Trophoblast cell (in vitro differentiated cells and primary cell): ENCODE results near the gene ZNF217.
A peak's percentile ranks its signal among the peaks of the same experiment; 100 is the strongest.
"Not testable (repeated sequence)": the region's sequence is repeated elsewhere in the genome, so short reads cannot be mapped to it uniquely, and the experiment has no call there.

ENCODE experiments used
- DNase-seq, 2 donors: peaks; one replicate each; pipeline ENCODE4 v3.0.0-alpha.2; 2016
- H2AFZ ChIP-seq: 2 replicates; pipeline ENCODE4 v1.6.1; 2013; ENCODE audit warnings: low read length, moderate library complexity, mild to moderate bottlenecking; ENCODE audit not compliant: insufficient read depth, poor library complexity
- H2AK5ac ChIP-seq: 2 replicates; pipeline ENCODE4 v1.6.1; 2013; ENCODE audit warnings: mild to moderate bottlenecking, low read length
- H2BK120ac ChIP-seq: 2 replicates; pipeline ENCODE4 v1.6.1; 2013; ENCODE audit warnings: low read length, mild to moderate bottlenecking, moderate library complexity; ENCODE audit not compliant: insufficient read depth, poor library complexity
- H2BK12ac ChIP-seq: 2 replicates; pipeline ENCODE4 v1.6.1; 2013; ENCODE audit warnings: mild to moderate bottlenecking, low read length, moderate library complexity
- H2BK5ac ChIP-seq: 2 replicates; pipeline ENCODE4 v1.6.1; 2013; ENCODE audit warnings: low read length, low read depth, moderate library complexity, mild to moderate bottlenecking; ENCODE audit not compliant: poor library complexity
- H3K14ac ChIP-seq: 2 replicates; pipeline ENCODE4 v1.6.1; 2013; ENCODE audit warnings: mild to moderate bottlenecking, low read length
- H3K18ac ChIP-seq: 2 replicates; pipeline ENCODE4 v1.6.1; 2013; ENCODE audit warnings: mild to moderate bottlenecking, low read length
- H3K23ac ChIP-seq: 2 replicates; pipeline ENCODE4 v1.6.1; 2013; ENCODE audit warnings: low read length
- H3K27ac ChIP-seq: 2 replicates; pipeline ENCODE4 v1.5.1; 2013; ENCODE audit warnings: low read depth, mild to moderate bottlenecking, inconsistent platforms, low read length, moderate library complexity
- H3K27me3 ChIP-seq: 2 replicates; pipeline ENCODE4 v1.6.1; 2013; ENCODE audit warnings: inconsistent platforms, mild to moderate bottlenecking, low read length, moderate library complexity; ENCODE audit not compliant: insufficient read depth
- H3K36me3 ChIP-seq, 2 experiments: 1 replicate in 1 of 2; 2 replicates in 1 of 2; pipeline ENCODE4 v1.6.1; 2013; ENCODE audit warnings: low read length in 2 of 2, mild to moderate bottlenecking in 2 of 2, moderate library complexity in 1 of 2; ENCODE audit not compliant: insufficient read depth in 2 of 2, control insufficient read depth in 1 of 2
- H3K4ac ChIP-seq: 2 replicates; pipeline ENCODE4 v1.6.1; 2013; ENCODE audit warnings: low read depth, mild to moderate bottlenecking, low read length, moderate library complexity
- H3K4me1 ChIP-seq, 2 experiments: 1 replicate in 1 of 2; 2 replicates in 1 of 2; pipeline ENCODE4 v1.6.1; 2013; ENCODE audit warnings: low read length in 2 of 2, mild to moderate bottlenecking in 2 of 2, moderate library complexity in 1 of 2; ENCODE audit not compliant: insufficient read depth in 2 of 2, control insufficient read depth in 1 of 2
- H3K4me2 ChIP-seq: 2 replicates; pipeline ENCODE4 v1.6.1; 2013; ENCODE audit warnings: inconsistent platforms, mild to moderate bottlenecking, low read length, moderate library complexity
- H3K4me3 ChIP-seq: 2 replicates; pipeline ENCODE4 v1.5.1; 2013; ENCODE audit warnings: mild to moderate bottlenecking, low read depth, low read length, inconsistent platforms
- H3K79me1 ChIP-seq: one replicate; pipeline ENCODE4 v1.6.1; 2013; ENCODE audit warnings: low read length
- H3K79me2 ChIP-seq: 2 replicates; pipeline ENCODE4 v1.6.1; 2013; ENCODE audit warnings: low read length, mild to moderate bottlenecking; ENCODE audit not compliant: control insufficient read depth, insufficient read depth, poor library complexity
- H3K9ac ChIP-seq: 2 replicates; pipeline ENCODE4 v1.6.1; 2013; ENCODE audit warnings: mild to moderate bottlenecking, low read length
- H3K9me3 ChIP-seq: 2 replicates; pipeline ENCODE4 v1.6.1; 2013; ENCODE audit warnings: low read depth, mild to moderate bottlenecking, control low read depth, inconsistent platforms, low read length; ENCODE audit not compliant: insufficient read depth
- H4K12ac ChIP-seq: 2 replicates; pipeline ENCODE4 v1.6.1; 2013; ENCODE audit warnings: low read depth, mild to moderate bottlenecking, low read length, moderate library complexity
- H4K8ac ChIP-seq: 2 replicates; pipeline ENCODE4 v1.6.1; 2013; ENCODE audit warnings: low read depth, mild to moderate bottlenecking, low read length, moderate library complexity
- H4K91ac ChIP-seq: one replicate; pipeline ENCODE4 v1.6.1; 2013; ENCODE audit warnings: low read depth, mild to moderate bottlenecking, low read length, moderate library complexity
- WGBS: extraction: QIAGEN DNeasy Blood & Tissue Kit; methylation state at CpG from one replicate; pipeline ENCODE4 v1.1.7; 2013; ENCODE audit warnings: missing lambda C conversion rate; ENCODE audit not compliant: insufficient read length, insufficient coverage; ENCODE audit errors: extremely low coverage; 5-methylcytosine and 5-hydroxymethylcytosine counted together

ZNF217 gene

GRCh38 chr20:53598140-53599043, 4.8 kb upstream of the ZNF217 start:
- Histone ChIP-seq H3K27me3 (no peaks in the 10 kb centered on the region), H3K27ac (no peak overlapping the region), H4K12ac (no peak overlapping the region), H2AK5ac (peak overlapping the region; percentile 91), H4K91ac (peak overlapping the region; percentile 74), H3K18ac (peak overlapping the region; percentile 83), H3K4me3 (no peak overlapping the region), H2BK12ac (peak overlapping the region; percentile 95), H3K9ac (no peak overlapping the region), H3K9me3 (no peaks in the 10 kb centered on the region), H3K79me1 (peaks cover 8% of the 10 kb centered on the region), H3K4ac (peak overlapping the region; percentile 75), H3K36me3 (no peaks in the 10 kb centered on the region), H2AFZ (no peak overlapping the region), H3K79me2 (peaks cover under 1% of the 10 kb centered on the region), H2BK120ac (peak overlapping the region; percentile 58), H3K4me2 (no peak overlapping the region), H3K14ac (peak overlapping the region; percentile 91), H3K23ac (no peak overlapping the region), H3K4me1 (peaks cover 9 to 13% of the 10 kb centered on the region in 2 experiments), H4K8ac (peak overlapping the region; percentile 70), H2BK5ac (peak overlapping the region; percentile 84)
- WGBS = no CpG with 5 or more reads among the region's 9 CpGs
- DNase-seq = no peak

DNA sequence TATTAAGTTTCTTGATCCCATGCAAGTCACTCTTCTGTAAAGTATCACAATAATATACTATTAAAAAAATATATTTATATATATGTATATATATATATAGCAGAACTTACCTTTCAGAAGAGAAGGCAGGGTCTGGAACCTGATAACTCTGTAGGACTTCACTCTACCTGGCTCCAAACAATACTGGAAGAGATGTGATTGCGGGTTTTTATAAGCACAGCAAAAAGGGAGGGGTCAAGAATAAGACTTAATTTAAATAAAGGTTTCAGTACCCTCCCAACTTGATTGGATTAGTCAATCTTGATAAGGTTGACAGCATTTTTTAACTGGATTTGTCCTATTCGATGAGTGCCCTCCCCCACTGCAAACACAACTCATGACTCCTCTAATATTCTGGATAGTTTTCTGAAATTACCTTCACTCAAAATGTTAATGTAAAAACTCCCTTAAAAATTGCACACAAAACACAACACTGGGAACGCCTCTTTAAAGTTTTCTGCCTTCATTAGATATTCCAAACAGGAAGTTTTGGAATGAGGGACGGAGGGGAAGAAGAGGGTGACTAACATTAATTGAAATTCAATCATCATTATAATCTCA, 4.0 kb upstream of the ZNF217 start:
- DNase-seq = no peak
- no peak overlapping the region for H2BK120ac ChIP-seq
- peaks cover 6% of the 10 kb centered on the region for H3K79me2 ChIP-seq
- no peak overlapping the region for H3K4me3 ChIP-seq
- no peak overlapping the region for H2AK5ac ChIP-seq
- H3K9ac ChIP-seq = no peak overlapping the region
- H2BK5ac ChIP-seq = no peak overlapping the region
- no peak overlapping the region for H3K4ac ChIP-seq
- no peak overlapping the region for H3K14ac ChIP-seq
- H4K12ac ChIP-seq = no peak overlapping the region
- H3K9me3 ChIP-seq = no peaks in the 10 kb centered on the region
- H3K27me3 ChIP-seq = no peaks in the 10 kb centered on the region
- no peak overlapping the region for H4K91ac ChIP-seq
- no peak overlapping the region for H3K4me2 ChIP-seq
- H3K36me3 ChIP-seq = no peaks in the 10 kb centered on the region
- H2AFZ ChIP-seq = no peak overlapping the region
- H4K8ac ChIP-seq = no peak overlapping the region
- no peak overlapping the region for H3K18ac ChIP-seq
- no peak overlapping the region for H3K23ac ChIP-seq
- no peak overlapping the region for H2BK12ac ChIP-seq
- WGBS = no CpG with 5 or more reads among the region's 4 CpGs
- H3K79me1 ChIP-seq = peaks cover 14% of the 10 kb centered on the region
- peaks cover 9 to 13% of the 10 kb centered on the region in 2 experiments for H3K4me1 ChIP-seq
- H3K27ac ChIP-seq = no peak overlapping the region

DNA sequence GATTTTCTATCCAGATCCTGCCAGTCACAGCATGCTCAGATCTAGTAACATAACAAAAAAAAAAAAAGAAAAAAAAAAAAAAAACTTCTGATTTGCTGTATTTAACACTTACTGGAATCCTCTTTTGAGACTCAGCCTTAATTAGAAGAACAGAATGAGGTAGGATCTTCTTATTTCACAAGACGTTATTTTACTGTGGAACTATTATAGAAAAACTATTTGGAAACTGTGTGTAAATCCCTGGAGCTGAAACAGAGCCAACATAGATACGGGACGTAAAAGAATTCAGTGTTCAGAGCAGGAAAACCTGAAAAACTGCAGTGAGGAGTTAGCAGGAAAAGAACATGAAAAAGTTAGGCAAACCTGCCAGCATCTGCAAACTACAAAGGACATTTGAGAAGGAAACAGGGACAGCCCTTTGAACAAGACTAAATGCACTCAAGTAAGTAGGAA, 3.4 kb upstream of the ZNF217 start:
- Histone ChIP-seq H3K18ac (no peak overlapping the region), H4K8ac (no peak overlapping the region), H3K4me3 (no peak overlapping the region), H3K4me1 (peaks cover 9 to 13% of the 10 kb centered on the region in 2 experiments), H2BK120ac (no peak overlapping the region), H3K23ac (no peak overlapping the region), H4K91ac (no peak overlapping the region), H2AK5ac (no peak overlapping the region), H3K9me3 (no peaks in the 10 kb centered on the region), H3K79me1 (peaks cover 19% of the 10 kb centered on the region), H4K12ac (no peak overlapping the region), H3K79me2 (peaks cover 11% of the 10 kb centered on the region), H2BK5ac (no peak overlapping the region), H3K36me3 (no peaks in the 10 kb centered on the region), H3K4ac (no peak overlapping the region), H3K14ac (no peak overlapping the region), H3K27ac (peak overlapping the region; percentile 56), H3K9ac (no peak overlapping the region), H2AFZ (no peak overlapping the region), H3K4me2 (no peak overlapping the region), H2BK12ac (no peak overlapping the region), H3K27me3 (no peaks in the 10 kb centered on the region)
- DNase-seq = peak; percentile 86 to 97
- no CpG with 5 or more reads among the region's 3 CpGs for whole genome bisulfite sequencing

DNA sequence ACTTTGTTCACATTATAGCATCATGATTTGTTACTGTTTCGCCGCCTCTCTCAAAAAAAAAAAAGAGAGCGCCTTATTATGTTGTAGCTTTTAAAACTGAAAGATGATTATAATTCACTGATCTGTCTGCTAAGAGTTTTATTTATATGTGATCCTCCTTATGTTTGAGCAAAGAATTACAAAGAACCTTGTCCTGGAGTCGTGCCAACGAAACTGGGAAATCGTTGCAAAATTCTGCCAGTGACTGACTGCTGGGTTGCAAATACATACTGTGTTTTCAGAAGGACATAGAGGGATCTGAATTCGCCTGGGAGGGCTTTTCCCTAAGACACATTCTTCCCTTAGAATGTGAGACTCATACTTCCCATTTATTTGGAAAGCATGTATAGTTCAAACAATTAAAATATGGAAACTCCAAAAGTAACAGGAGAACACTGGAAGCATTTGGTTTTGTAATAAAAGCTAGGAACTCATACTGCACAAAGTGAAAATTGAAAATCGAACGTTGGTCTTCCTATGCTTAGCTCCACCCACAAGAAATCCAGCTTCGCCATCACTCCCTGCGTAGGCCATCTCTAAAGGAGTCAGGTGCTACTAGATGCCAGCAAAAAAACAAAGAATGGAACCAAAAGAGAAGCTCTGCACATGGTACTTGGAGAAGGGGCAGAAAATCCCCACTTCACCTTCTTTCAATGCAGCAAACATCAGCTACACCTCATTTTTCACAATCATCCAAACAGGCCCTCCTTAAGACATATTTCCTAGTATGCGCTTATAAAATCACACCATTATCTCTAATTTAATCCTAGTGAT, 2.8 kb upstream of the ZNF217 start:
- H2AFZ ChIP-seq, DNase-seq: not testable (repeated sequence)
- peak overlapping the region; percentile 77 for H2BK120ac ChIP-seq

More for the DNA sequence above, 2.8 kb upstream of the ZNF217 start:
- H3K23ac ChIP-seq, H3K36me3 ChIP-seq, H3K4me2 ChIP-seq, H3K9me3 ChIP-seq, H4K91ac ChIP-seq, H3K27me3 ChIP-seq, H3K4me3 ChIP-seq, H3K4ac ChIP-seq, H3K18ac ChIP-seq, H4K12ac ChIP-seq, H3K9ac ChIP-seq: not testable (repeated sequence)
- peaks cover 20% of the 10 kb centered on the region for H3K79me1 ChIP-seq
- peaks cover 12% of the 10 kb centered on the region for H3K79me2 ChIP-seq
- H3K14ac ChIP-seq = peak overlapping the region; percentile 32
- peak overlapping the region; percentile 56 for H3K27ac ChIP-seq
- H2AK5ac ChIP-seq = peak overlapping the region; percentile 67
- H2BK5ac ChIP-seq = peak overlapping the region; percentile 63
- WGBS = 100% methylated on average over 1 of the region's 12 CpGs
- peak overlapping the region; percentile 80 for H2BK12ac ChIP-seq
- H4K8ac ChIP-seq = peak overlapping the region; percentile 73
- peaks cover 9 to 13% of the 10 kb centered on the region in 2 experiments for H3K4me1 ChIP-seq
